Measurements from ENCODE around the gene INPP5A.

- TF ChIP-seq, protein P1, sequence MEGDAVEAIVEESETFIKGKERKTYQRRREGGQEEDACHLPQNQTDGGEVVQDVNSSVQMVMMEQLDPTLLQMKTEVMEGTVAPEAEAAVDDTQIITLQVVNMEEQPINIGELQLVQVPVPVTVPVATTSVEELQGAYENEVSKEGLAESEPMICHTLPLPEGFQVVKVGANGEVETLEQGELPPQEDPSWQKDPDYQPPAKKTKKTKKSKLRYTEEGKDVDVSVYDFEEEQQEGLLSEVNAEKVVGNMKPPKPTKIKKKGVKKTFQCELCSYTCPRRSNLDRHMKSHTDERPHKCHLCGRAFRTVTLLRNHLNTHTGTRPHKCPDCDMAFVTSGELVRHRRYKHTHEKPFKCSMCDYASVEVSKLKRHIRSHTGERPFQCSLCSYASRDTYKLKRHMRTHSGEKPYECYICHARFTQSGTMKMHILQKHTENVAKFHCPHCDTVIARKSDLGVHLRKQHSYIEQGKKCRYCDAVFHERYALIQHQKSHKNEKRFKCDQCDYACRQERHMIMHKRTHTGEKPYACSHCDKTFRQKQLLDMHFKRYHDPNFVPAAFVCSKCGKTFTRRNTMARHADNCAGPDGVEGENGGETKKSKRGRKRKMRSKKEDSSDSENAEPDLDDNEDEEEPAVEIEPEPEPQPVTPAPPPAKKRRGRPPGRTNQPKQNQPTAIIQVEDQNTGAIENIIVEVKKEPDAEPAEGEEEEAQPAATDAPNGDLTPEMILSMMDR (IDR thresholded peaks at IDR 0.05), result no peak
- TF ChIP-seq POLR2AphosphoS5 (IDR thresholded peaks at IDR 0.05), result no peak
- no peak for TF ChIP-seq POLR2A (IDR thresholded peaks at IDR 0.05)
- TF ChIP-seq EP300 (IDR thresholded peaks at IDR 0.05; ENCODE audit: low read depth), result no peak
These were observed 162.8 kb downstream of the INPP5A start for GRCh38 chr10:132700156-132701098.

Measured in transverse colon (tissue), 4 donors.